ENCODE data around the gene DZIP3. TPM values are rescaled to one million over a fixed set of nuclear protein-coding genes. Genes with fewer than 3 reads are reported as not detected.
"Not testable (repeated sequence)": the region's sequence is repeated elsewhere in the genome, so short reads cannot be mapped to it uniquely, and the experiment has no call there.

The DZIP3 gene
- total RNA-seq, 1 donor from 2014 or later: 2.8 TPM

- DNase-seq (ENCODE audit: low spot score) (no peak), ATAC-seq (no peak)
Observed at GRCh38 chr3:108677811-108678210, 88.3 kb downstream of the DZIP3 start.

- DNase-seq (ENCODE audit: low spot score); ATAC-seq: not testable (repeated sequence)
Observed at GRCh38 chr3:108692286-108692685, 102.8 kb downstream of the DZIP3 start.

- ATAC-seq: no peak
- no peak for DNase-seq (ENCODE audit: low spot score)
Observed at GRCh38 chr3:108698461-108698860, 108.9 kb downstream of the DZIP3 start.

GRCh38 chr3:108705045-108705444, 115.5 kb downstream of the DZIP3 start:
- ATAC-seq (no peak), DNase-seq (ENCODE audit: low spot score) (no peak)

- DNase-seq (ENCODE audit: low spot score): no peak
- no peak for ATAC-seq
Observed at GRCh38 chr3:108713009-108713516, 123.5 kb downstream of the DZIP3 start.

- ATAC-seq (no peak), DNase-seq (ENCODE audit: low spot score) (no peak)
Observed at GRCh38 chr3:108713816-108714215, 124.3 kb downstream of the DZIP3 start.

- DNase-seq (ENCODE audit: low spot score): no peak
- no peak for ATAC-seq
Observed at GRCh38 chr3:108718454-108718853, 128.9 kb downstream of the DZIP3 start.

- DNase-seq (ENCODE audit: low spot score) (no peak), ATAC-seq (no peak)
Observed at GRCh38 chr3:108719178-108719806, 129.8 kb downstream of the DZIP3 start.

GRCh38 chr3:108722724-108723123, 133.2 kb downstream of the DZIP3 start:
- DNase-seq (ENCODE audit: low spot score) (no peak), ATAC-seq (no peak)

- DNase-seq (ENCODE audit: low spot score): no peak
- no peak for ATAC-seq
Observed at GRCh38 chr3:108724101-108724500, 134.6 kb downstream of the DZIP3 start.

GRCh38 chr3:108728105-108728504, 138.6 kb downstream of the DZIP3 start:
- ATAC-seq: no peak
- no peak for DNase-seq (ENCODE audit: low spot score)

GRCh38 chr3:108728934-108729333, 139.4 kb downstream of the DZIP3 start:
- no peak for ATAC-seq
- DNase-seq (ENCODE audit: low spot score): no peak

GRCh38 chr3:108736821-108737220, 147.3 kb downstream of the DZIP3 start:
- ATAC-seq (no peak), DNase-seq (ENCODE audit: low spot score) (no peak)

GRCh38 chr3:108742929-108743328, 153.4 kb downstream of the DZIP3 start:
- ATAC-seq (no peak), DNase-seq (ENCODE audit: low spot score) (no peak)

Other genes with a start within 250 kb of the DZIP3 start
- 0.03 TPM for gene MYH15, start 79.1 kb upstream of the DZIP3 start, total RNA-seq
- 0.45 TPM for gene CIP2A, start 284 bp upstream of the DZIP3 start, total RNA-seq
- not detected for gene RETNLB, start 167.7 kb downstream of the DZIP3 start, total RNA-seq
- 0.13 TPM for gene TRAT1, start 233.1 kb downstream of the DZIP3 start, total RNA-seq

All from left lobe of liver (tissue), 2 donors.